B cell (primary cell): ENCODE results near the gene UGT1A6. TPM values are rescaled to one million over a fixed set of nuclear protein-coding genes. Genes with fewer than 3 reads are reported as not detected.

Experiments used
- ATAC-seq: fragments of 200-7000 bp; cut with Tn5 transposase; one replicate; pipeline ENCODE4 v1.10.0; 2021; ENCODE audit warnings: low read depth, mild to moderate bottlenecking, moderate number of reproducible peaks, moderate library complexity
- CTCF ChIA-PET: fragments of 350-600 bp; sonication (Branson Sonifier 250); formaldehyde crosslinking; loops from one replicate; lab custom pipeline; 2021; ENCODE audit warnings: antibody characterized with exemption, inconsistent platforms; lab: Charles Lee
- POLR2A ChIA-PET: fragments of 350-600 bp; sonication (Branson Sonifier 250); formaldehyde crosslinking; loops from one replicate; lab custom pipeline; 2021; ENCODE audit warnings: antibody characterized with exemption; lab: Charles Lee
- DNase-seq: peaks from one replicate; pipeline ENCODE4 v3.0.0; 2013
- H2AFZ ChIP-seq: 2 replicates; pipeline ENCODE4 v1.6.1; 2012; ENCODE audit warnings: mild to moderate bottlenecking, low read depth, low read length; ENCODE audit not compliant: insufficient read depth, poor library complexity, severe bottlenecking
- H3K27ac ChIP-seq, 2 donors: 1 replicate in 1 of 2; 2 replicates in 1 of 2; pipeline ENCODE4 v1.5.1; 2012 to 2013; ENCODE audit warnings: low read length in 2 of 2, mild to moderate bottlenecking in 2 of 2, moderate library complexity in 1 of 2
- H3K27me3 ChIP-seq, 4 experiments: fragments of 200-600 bp in 1 of 4; sonication (generic) in 1 of 4; replicated peaks in 1 of 4; 1 replicate in 2 of 4; 2 replicates in 2 of 4; pipeline versions ENCODE4 v1.6.1 to v1.7.0; 2013 to 2016; ENCODE audit warnings: low read length in 3 of 4, mild to moderate bottlenecking in 2 of 4, mixed read lengths in 1 of 4, moderate library complexity in 1 of 4; ENCODE audit not compliant: insufficient read depth in 4 of 4, control insufficient read depth in 3 of 4; ENCODE audit errors: control extremely low read depth in 1 of 4
- H3K36me3 ChIP-seq, 2 experiments: replicated peaks in 1 of 2; 1 replicate in 1 of 2; 2 replicates in 1 of 2; pipeline versions ENCODE4 v1.6.1 to v1.7.1; 2013; ENCODE audit warnings: low read length in 1 of 2; ENCODE audit not compliant: insufficient read depth in 2 of 2, control insufficient read depth in 1 of 2; ENCODE audit errors: control extremely low read depth in 1 of 2, extremely low read depth in 1 of 2
- H3K4me1 ChIP-seq, 2 donors: fragments of 200-600 bp in 1 of 2; sonication (generic) in 1 of 2; 1 replicate in 1 of 2; 2 replicates in 1 of 2; pipeline versions ENCODE4 v1.5.1 to v1.6.1; 2013 to 2017; ENCODE audit warnings: low read length in 2 of 2; ENCODE audit not compliant: control insufficient read depth in 2 of 2, insufficient read depth in 2 of 2
- H3K4me2 ChIP-seq: replicated peaks from 2 replicates; pipeline ENCODE3; 2012; ENCODE audit warnings: mild to moderate bottlenecking, low read depth, low read length; ENCODE audit not compliant: poor library complexity, severe bottlenecking
- H3K4me3 ChIP-seq, 5 experiments: fragments of 200-600 bp in 1 of 5; sonication (generic) in 1 of 5; 1 replicate in 3 of 5; 2 replicates in 2 of 5; pipeline versions ENCODE4 v1.5.1 to v1.7.0; 2011 to 2016; ENCODE audit warnings: low read length in 4 of 5, mild to moderate bottlenecking in 4 of 5, low read depth in 2 of 5, control low read depth in 1 of 5, moderate library complexity in 1 of 5; ENCODE audit not compliant: insufficient read depth in 1 of 5; ENCODE audit errors: control extremely low read depth in 1 of 5, extremely low read depth in 1 of 5
- H3K79me2 ChIP-seq: fragments of 200-600 bp; sonication (generic); one replicate; pipeline ENCODE4 v1.6.0; 2016; ENCODE audit warnings: low read length; ENCODE audit not compliant: control insufficient read depth, insufficient read depth
- H3K9ac ChIP-seq: fragments of 200-600 bp; sonication (generic); 2 replicates; pipeline ENCODE4 v1.6.1; 2017; ENCODE audit warnings: mild to moderate bottlenecking, low read length, moderate library complexity
- H3K9me3 ChIP-seq, 3 donors: one replicate each; pipeline versions ENCODE4 v1.6.1 to v1.7.1; 2013; ENCODE audit warnings: low read length in 2 of 3; ENCODE audit not compliant: control insufficient read depth in 2 of 3, insufficient read depth in 1 of 3; ENCODE audit errors: control extremely low read depth in 1 of 3
- H4K20me1 ChIP-seq: 2 replicates; pipeline ENCODE4 v1.6.0; 2012; ENCODE audit warnings: mild to moderate bottlenecking, low read length; ENCODE audit not compliant: insufficient read depth, control insufficient read depth, poor library complexity, severe bottlenecking
- H3K27ac Mint-ChIP-seq: one replicate; pipeline ENCODE4 v1.8.0; 2021; ENCODE audit warnings: mixed read lengths
- H3K27me3 Mint-ChIP-seq: one replicate; pipeline ENCODE4 v1.8.0; 2021; ENCODE audit warnings: mixed read lengths
- H3K4me1 Mint-ChIP-seq: one replicate; pipeline ENCODE4 v1.8.0; 2021; ENCODE audit warnings: mixed read lengths
- H3K4me3 Mint-ChIP-seq: one replicate; pipeline ENCODE4 v1.8.0; 2021; ENCODE audit warnings: mixed read lengths
- H3K9me3 Mint-ChIP-seq: one replicate; pipeline ENCODE4 v1.8.0; 2022; ENCODE audit warnings: mixed read lengths; ENCODE audit not compliant: insufficient read depth
- EZH2 ChIP-seq: IDR thresholded peaks from 2 replicates; pipeline ENCODE4 v1.6.1; 2012; ENCODE audit warnings: borderline replicate concordance, low read depth, mild to moderate bottlenecking, moderate library complexity, low read length; ENCODE audit not compliant: insufficient read depth, poor library complexity, severe bottlenecking
- WGBS: methylation state at CpG from one replicate; pipeline ENCODE4 v1.1.5; 2013; ENCODE audit warnings: missing lambda C conversion rate; ENCODE audit not compliant: insufficient coverage; 5-methylcytosine and 5-hydroxymethylcytosine counted together
- intact Hi-C: fragments of 100-400 bp; cut with micrococcal nuclease; formaldehyde crosslinking; loops from one replicate; pipeline ENCODE4 v1.10.0; 2022
- polyA plus RNA-seq: library from polyadenylated mRNA; depleted of rRNA; stranded (reverse); fragments of >200 nt; gene quantifications from 2 replicates; pipeline ENCODE4 v1.2.3, GENCODE V29; 2012
- total RNA-seq, 2 donors: library from RNA; stranded (reverse); fragments of 120-200 nt in 1 of 2; gene quantifications; 1 replicate in 1 of 2; 2 replicates in 1 of 2; pipeline versions ENCODE4 v1.2.3 to v1.2.4, GENCODE V29; 2013 to 2022
- TF ChIP-seq, protein P1 (sequence below): fragments of 200-600 bp; IDR thresholded peaks from one replicate; pipeline ENCODE4 v1.8.0; 2022; ENCODE audit warnings: antibody characterized with exemption, mild to moderate bottlenecking

UGT1A6 gene
- total and polyA plus RNA-seq, 2 donors (not counting 1 experiment from before 2014, with no cell fraction given), result not detected

DNA sequence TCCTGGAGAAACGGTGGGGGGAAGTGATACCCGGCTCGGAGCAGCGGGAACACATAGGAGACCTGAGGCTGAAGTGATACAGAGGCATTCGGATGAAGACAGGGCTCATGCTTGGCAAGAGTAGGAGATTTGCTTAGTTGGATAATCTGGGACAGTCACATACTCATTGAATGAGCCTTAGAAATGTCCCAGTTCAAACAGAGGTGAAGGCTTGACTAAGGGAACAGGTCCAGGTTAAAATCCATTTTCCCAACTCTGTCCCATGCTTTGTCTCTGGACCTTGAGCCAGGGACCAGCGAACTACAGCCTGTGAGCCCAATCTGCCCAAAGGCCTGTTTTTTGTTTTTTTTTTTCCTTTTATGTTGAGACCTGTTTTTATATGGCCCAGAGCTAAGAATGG is 1.3 kb downstream of the UGT1A6 start:
- ATAC-seq, result no peak
- no peaks in the 10 kb centered on the region for H3K27me3 ChIP-seq
- no peaks in the 10 kb centered on the region for H3K9me3 Mint-ChIP-seq
- H3K27ac ChIP-seq, result no peak overlapping the region
- H4K20me1 ChIP-seq, result no peaks in the 10 kb centered on the region
- H3K4me2 ChIP-seq, result no peak overlapping the region
- TF ChIP-seq EZH2, result no peak
- H3K9ac ChIP-seq, result no peak overlapping the region
- H3K36me3 ChIP-seq, result no peaks in the 10 kb centered on the region
- H2AFZ ChIP-seq, result no peak overlapping the region
- no peaks in the 10 kb centered on the region for H3K79me2 ChIP-seq
- ChIA-PET CTCF (no interaction called here), POLR2A (no interaction called here)
- intact Hi-C loops, result no loop called here
- peaks cover 16% of the 10 kb centered on the region for H3K27me3 Mint-ChIP-seq
- no peak overlapping the region for H3K4me3 Mint-ChIP-seq
- H3K9me3 ChIP-seq, result no peaks in the 10 kb centered on the region
- H3K4me1 Mint-ChIP-seq, result no peaks in the 10 kb centered on the region
- no peak for DNase-seq
- WGBS, result 98% methylated on average over 5 of the region's 6 CpGs
- H3K27ac Mint-ChIP-seq, result no peak overlapping the region
- H3K4me3 ChIP-seq, result no peak overlapping the region
- no peaks in the 10 kb centered on the region for H3K4me1 ChIP-seq

DNA sequence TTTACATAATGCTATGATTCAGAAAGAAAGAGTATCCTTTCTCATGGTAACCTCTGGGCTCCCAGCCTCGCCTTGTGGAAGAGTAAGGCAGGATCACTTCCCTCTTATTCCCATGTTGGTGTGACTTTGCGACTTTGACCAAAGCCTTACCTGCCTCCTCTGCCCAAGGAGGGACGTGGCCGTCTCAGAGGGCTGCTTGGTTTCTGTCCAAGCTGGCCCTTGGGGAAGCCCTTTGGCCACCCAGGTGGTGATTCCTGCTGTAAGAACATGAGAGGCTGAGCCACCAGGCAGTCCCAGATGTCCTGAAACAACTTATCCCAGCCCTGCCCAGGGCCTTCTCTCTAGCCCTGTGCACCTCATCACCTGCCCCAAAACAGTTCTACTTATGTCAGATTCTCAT is 6.0 kb downstream of the UGT1A6 start:
- TF ChIP-seq, protein P1, sequence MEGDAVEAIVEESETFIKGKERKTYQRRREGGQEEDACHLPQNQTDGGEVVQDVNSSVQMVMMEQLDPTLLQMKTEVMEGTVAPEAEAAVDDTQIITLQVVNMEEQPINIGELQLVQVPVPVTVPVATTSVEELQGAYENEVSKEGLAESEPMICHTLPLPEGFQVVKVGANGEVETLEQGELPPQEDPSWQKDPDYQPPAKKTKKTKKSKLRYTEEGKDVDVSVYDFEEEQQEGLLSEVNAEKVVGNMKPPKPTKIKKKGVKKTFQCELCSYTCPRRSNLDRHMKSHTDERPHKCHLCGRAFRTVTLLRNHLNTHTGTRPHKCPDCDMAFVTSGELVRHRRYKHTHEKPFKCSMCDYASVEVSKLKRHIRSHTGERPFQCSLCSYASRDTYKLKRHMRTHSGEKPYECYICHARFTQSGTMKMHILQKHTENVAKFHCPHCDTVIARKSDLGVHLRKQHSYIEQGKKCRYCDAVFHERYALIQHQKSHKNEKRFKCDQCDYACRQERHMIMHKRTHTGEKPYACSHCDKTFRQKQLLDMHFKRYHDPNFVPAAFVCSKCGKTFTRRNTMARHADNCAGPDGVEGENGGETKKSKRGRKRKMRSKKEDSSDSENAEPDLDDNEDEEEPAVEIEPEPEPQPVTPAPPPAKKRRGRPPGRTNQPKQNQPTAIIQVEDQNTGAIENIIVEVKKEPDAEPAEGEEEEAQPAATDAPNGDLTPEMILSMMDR, result no peak
- no peak for TF ChIP-seq EZH2
- H4K20me1 ChIP-seq, result no peaks in the 10 kb centered on the region
- H3K4me2 ChIP-seq, result no peak overlapping the region
- H3K4me3 ChIP-seq, result no peak overlapping the region
- no peak overlapping the region for H3K9ac ChIP-seq
- H3K4me1 ChIP-seq, result no peaks in the 10 kb centered on the region
- no peak overlapping the region for H3K27ac ChIP-seq
- CTCF ChIA-PET, result no interaction called here
- 92% methylated on average over 3 of the region's 4 CpGs for WGBS
- no peaks in the 10 kb centered on the region for H3K27me3 ChIP-seq
- H3K27ac Mint-ChIP-seq, result no peak overlapping the region
- H3K27me3 Mint-ChIP-seq, result peaks cover 14% of the 10 kb centered on the region
- ATAC-seq (no peak), DNase-seq (no peak)
- no peak overlapping the region for H2AFZ ChIP-seq
- intact Hi-C loops, result no loop called here
- no peaks in the 10 kb centered on the region for H3K36me3 ChIP-seq
- no peaks in the 10 kb centered on the region for H3K79me2 ChIP-seq
- H3K4me3 Mint-ChIP-seq, result no peak overlapping the region
- no peaks in the 10 kb centered on the region for H3K4me1 Mint-ChIP-seq
- no peaks in the 10 kb centered on the region for H3K9me3 Mint-ChIP-seq
- POLR2A ChIA-PET, result no interaction called here
- H3K9me3 ChIP-seq, result peaks cover 0 to 1% (median 0%) of the 10 kb centered on the region in 3 donors
